GM12872 (cell line): ENCODE data around the gene ELF2.
A peak's percentile ranks its signal among the peaks of the same experiment; 100 is the strongest.

Experiments
- TF ChIP-seq, protein P1 (sequence below): IDR thresholded peaks from 3 replicates; pipeline ENCODE4 v1.5.1; 2011; ENCODE audit warnings: low read depth, mild to moderate bottlenecking, low read length, moderate library complexity; ENCODE audit not compliant: insufficient read depth

ELF2 gene

DNA sequence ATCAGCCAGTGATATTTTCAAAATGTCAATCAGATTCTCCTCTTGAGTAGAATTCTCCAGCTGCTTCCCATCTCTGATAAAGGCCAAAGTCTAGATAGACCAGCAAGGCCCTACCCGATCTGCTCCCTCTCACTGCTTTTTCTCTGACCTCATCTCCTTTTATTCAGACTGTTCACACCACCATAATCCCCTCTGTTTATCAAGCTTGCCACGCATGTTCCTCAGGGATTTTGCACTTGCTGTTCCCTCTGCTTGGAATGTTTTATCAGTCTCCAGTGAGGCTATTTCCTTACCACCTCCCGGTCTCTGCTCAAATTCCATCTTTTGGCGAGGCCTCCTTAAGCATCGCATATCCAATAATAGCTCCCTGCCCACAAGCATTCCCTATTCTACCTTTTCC, 141.4 kb downstream of the ELF2 start:
- TF ChIP-seq, protein P1, sequence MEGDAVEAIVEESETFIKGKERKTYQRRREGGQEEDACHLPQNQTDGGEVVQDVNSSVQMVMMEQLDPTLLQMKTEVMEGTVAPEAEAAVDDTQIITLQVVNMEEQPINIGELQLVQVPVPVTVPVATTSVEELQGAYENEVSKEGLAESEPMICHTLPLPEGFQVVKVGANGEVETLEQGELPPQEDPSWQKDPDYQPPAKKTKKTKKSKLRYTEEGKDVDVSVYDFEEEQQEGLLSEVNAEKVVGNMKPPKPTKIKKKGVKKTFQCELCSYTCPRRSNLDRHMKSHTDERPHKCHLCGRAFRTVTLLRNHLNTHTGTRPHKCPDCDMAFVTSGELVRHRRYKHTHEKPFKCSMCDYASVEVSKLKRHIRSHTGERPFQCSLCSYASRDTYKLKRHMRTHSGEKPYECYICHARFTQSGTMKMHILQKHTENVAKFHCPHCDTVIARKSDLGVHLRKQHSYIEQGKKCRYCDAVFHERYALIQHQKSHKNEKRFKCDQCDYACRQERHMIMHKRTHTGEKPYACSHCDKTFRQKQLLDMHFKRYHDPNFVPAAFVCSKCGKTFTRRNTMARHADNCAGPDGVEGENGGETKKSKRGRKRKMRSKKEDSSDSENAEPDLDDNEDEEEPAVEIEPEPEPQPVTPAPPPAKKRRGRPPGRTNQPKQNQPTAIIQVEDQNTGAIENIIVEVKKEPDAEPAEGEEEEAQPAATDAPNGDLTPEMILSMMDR, result no peak

DNA sequence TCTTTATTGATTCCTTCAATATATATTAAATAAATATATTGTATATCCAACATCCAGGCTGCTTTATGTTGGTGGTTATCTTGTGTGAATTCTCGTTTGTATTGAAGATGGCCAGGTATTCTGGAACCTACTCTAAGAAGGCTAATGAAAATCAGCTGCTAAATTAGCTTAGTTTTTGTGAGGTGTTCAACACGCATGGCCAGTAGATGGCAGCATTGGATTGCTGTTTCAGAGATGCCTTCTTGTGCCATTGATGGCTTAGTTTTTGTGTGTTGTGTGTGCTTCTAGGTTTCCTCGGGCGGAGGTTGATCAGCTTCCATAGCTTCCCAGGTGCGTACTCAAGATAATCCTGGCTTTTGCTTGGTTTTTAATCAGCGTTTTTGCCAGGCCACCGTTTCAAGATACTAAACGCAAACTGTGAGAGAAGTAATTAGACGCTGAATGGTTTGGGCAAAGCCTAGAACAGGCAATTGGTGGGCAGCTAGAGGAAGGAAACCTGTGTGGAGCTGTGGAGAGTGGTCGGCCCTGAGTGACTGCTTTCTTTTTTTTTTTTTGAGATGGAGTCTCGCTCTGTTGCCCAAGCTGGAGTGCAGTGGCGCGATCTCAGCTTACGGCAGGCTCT, 146.3 kb downstream of the ELF2 start:
- TF ChIP-seq, protein P1, result peak; percentile 90

DNA sequence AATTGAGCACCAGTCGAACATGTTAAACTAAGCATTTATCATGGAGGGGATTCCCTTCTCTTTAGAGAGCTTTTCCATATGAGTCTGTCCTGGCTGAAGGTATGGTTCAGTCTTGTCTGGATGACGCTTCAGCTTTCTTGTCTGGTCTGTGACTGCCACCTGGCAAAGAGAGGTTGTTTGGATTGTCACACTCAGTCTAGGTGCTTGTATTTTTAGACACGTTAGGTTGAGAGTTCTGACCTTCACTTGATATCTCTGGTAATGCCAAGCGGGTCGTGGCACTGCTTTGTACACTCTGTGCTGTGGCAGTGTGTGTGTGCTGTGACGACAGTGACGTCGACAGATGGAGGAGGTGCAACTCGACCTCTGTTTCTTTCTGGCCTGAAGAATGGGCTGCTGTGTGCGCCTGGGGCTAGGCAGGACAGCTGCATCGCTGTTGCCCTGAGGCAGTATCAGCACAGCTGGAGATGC, 148.8 kb downstream of the ELF2 start:
- TF ChIP-seq, protein P1, result no peak

DNA sequence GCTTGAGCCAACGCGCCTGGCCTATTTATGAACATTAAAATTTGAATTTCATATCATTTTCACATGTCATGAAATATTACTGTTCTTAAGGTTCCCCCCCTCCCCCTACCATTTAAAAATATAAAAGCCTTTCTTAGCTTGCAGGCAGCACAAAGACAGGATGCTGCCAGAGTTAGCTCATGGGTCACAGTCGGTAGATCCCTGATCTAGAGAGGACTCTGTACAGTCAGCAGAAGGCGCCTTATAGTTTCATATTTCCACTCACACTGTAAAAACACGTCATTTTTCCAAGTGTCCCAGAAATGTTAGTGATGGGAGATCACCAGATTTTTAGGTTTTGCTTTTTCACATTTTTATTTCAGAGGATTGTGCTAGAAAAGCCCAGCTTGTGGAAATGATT, 149.2 kb downstream of the ELF2 start:
- TF ChIP-seq, protein P1, result no peak

DNA sequence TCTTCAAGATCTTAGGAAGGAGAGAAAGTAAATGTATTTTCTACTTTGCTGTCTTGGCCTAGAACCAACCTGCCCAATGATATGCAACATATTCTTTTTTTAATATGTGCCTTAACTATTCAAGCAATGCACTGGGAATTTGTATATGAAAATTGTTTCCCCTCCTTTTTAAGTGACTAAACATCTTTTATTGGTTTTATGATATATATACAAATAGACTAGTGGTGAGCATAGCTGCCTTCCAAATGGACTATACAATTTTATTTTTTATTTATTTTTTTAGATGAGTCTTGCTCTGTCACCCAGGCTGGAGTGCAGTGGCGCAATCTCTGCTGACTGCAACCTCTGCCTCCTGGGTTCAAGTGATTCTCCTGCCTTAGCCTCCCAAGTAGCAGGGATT, 151.2 kb downstream of the ELF2 start:
- TF ChIP-seq, protein P1, result no peak

DNA sequence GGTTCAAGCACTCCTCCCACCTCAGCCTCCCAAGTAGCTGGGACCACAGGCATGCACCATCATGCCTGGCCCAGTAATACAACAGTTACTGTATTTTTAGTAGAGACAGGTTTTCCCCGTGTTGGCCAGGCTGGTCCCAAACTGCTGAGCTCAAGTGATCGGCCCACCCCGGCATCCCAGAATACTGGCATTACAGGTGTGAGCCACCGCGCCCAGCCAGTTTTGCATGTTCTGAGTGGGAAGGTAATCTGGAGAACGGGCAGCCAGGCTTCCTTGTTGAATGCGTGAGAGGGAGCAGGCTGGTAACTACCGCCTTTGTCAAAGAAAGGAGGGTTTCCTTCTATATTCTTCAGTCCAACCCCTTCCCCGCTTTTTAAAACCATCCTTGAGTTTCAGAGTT, 152.3 kb downstream of the ELF2 start:
- TF ChIP-seq, protein P1, result no peak

DNA sequence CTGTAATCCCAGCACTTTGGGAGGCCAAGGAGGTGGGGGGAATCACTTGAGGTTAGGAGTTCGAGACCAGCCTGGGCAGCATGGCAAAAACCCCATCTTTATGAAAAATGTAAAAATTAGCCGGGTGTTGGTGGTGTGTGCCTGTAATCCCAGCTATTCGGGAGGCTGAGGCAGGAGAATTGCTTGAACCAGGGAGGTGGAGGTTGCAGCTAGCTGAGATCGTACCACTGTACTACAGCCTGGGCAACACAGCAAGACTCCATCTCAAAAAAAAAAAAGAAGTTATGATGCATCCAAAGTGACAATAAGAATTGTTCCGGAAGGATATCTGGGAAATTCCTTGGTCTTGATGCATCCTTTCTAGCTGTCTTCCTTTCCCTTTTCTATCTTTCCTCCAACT, 154.2 kb downstream of the ELF2 start:
- TF ChIP-seq, protein P1, result no peak
